ENCODE data around the gene KITLG.

The KITLG gene

GRCh38 chr12:88445705-88446394 lies 134.4 kb downstream of the KITLG start:
- no peaks in the 10 kb centered on the region for H3K9me3 Mint-ChIP-seq
- H3K27me3 Mint-ChIP-seq, result no peaks in the 10 kb centered on the region
- H3K27ac Mint-ChIP-seq, result no peak overlapping the region
- H3K36me3 Mint-ChIP-seq, result no peaks in the 10 kb centered on the region
- no peak overlapping the region for H3K4me3 Mint-ChIP-seq
- no peaks in the 10 kb centered on the region for H3K4me1 Mint-ChIP-seq

GRCh38 chr12:88444481-88444880 lies 135.8 kb downstream of the KITLG start:
- H3K27ac Mint-ChIP-seq, result no peak overlapping the region
- H3K4me1 Mint-ChIP-seq, result no peaks in the 10 kb centered on the region
- H3K27me3 Mint-ChIP-seq, result no peaks in the 10 kb centered on the region

More at GRCh38 chr12:88444481-88444880, 135.8 kb downstream of the KITLG start:
- Mint-ChIP-seq H3K36me3 (no peaks in the 10 kb centered on the region), H3K9me3 (no peaks in the 10 kb centered on the region), H3K4me3 (no peak overlapping the region)

Measured in activated naive CD4-positive, alpha-beta T cell treated with anti-CD3 and anti-CD28 coated beads, Interleukin-2, amount 50 U/mL, for 24 hours (primary cell).